ENCODE data around the gene ZNF622.
"Not testable (repeated sequence)": the region's sequence is repeated elsewhere in the genome, so short reads cannot be mapped to it uniquely, and the experiment has no call there.

Gene ZNF622

DNA sequence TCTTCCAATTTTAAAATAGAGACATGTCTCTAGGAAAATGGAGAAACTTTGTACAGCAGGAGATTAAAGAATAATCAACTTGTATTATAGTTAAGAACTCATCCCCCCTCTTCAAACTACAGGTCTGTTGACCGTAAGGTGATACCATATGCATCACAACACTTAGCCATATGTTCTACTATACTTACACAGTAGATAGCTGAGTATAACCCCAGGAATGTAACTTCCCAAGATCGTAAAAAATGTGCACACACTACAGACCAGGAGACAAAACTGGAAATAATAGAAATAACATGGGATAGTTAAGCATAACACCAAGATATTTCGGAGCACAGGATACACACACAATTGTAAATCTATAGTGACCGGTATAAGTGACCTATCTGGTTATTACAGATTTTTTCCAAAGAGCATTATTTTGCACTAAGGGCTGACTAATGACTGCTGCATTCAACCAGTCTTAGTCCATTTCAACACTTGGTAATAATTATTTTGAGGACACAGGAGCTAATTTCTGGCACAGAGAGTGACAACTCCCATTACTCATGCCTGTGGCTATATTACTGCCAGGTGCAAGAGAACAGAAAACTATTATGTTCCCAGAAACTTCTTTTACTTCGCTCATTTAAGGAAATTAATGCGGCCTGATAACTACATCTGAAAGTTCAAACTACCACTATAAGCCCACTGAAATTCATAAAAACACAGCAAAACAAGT is 15.4 kb upstream of the ZNF622 start:
- in situ Hi-C loops (cut with MboI; ENCODE audit: low sequenced_read_pairs) = no loop called here

GRCh38 chr5:16480144-16480543 is 14.5 kb upstream of the ZNF622 start:
- in situ Hi-C loops (cut with MboI; ENCODE audit: low sequenced_read_pairs) = no loop called here

- in situ Hi-C loops (cut with MboI; ENCODE audit: low sequenced_read_pairs) = no loop called here
Observed at GRCh38 chr5:16477541-16477940, 11.9 kb upstream of the ZNF622 start.

GRCh38 chr5:16476417-16476816 is 10.8 kb upstream of the ZNF622 start:
- in situ Hi-C loops (cut with MboI; ENCODE audit: low sequenced_read_pairs) = not testable (repeated sequence)

- in situ Hi-C loops (cut with MboI; ENCODE audit: low sequenced_read_pairs) = no loop called here
Observed at GRCh38 chr5:16471387-16471786, 5.8 kb upstream of the ZNF622 start.

- in situ Hi-C loops (cut with MboI; ENCODE audit: low sequenced_read_pairs) = no loop called here
Observed at GRCh38 chr5:16467363-16468219, 2.0 kb upstream of the ZNF622 start.

DNA sequence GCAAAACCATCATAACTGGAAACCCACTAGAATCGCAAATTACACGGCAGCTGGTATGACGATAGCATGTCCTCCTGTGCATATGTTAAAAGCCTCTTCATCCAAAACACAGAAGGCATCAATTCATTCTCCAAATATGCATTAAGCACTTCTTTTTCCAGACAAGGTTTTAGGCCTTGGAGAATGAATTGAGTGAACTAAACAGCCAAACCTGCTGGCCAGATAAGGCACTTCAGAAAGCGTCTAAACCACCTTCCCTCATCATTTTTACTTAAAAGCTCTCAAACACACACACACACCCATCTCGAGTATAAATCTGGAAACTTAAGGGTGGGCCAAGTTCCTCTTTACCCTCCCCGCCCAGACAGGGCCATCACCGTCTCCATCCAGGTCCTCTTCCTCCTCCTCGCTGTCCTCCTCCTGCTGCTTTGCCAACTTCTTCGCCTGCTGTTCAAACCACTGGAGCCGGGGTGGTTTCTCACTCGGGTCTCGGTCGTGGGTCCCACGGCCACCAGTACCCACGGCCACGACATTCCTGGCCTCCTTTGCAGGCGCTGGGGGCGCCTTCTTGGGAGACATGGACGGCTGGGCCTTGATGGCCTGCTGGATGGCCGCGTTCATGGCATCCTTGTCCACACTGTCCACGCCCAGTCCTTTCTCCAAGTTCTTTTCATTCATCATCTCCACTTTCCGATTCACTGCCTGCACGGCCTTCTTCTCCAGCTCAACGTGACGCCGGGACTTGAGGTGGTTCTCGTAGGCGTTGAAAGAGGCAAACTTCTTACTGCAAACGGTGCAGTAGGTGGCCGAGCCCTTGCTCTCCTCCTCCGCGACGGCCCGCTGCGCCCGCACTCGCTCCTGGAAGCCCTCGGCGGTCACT is 696 bp downstream of the ZNF622 start:
- in situ Hi-C loops (cut with MboI; ENCODE audit: low sequenced_read_pairs) = no loop called here

GRCh38 chr5:16464231-16464630 is 1.4 kb downstream of the ZNF622 start:
- in situ Hi-C loops (cut with MboI; ENCODE audit: low sequenced_read_pairs) = no loop called here

DNA sequence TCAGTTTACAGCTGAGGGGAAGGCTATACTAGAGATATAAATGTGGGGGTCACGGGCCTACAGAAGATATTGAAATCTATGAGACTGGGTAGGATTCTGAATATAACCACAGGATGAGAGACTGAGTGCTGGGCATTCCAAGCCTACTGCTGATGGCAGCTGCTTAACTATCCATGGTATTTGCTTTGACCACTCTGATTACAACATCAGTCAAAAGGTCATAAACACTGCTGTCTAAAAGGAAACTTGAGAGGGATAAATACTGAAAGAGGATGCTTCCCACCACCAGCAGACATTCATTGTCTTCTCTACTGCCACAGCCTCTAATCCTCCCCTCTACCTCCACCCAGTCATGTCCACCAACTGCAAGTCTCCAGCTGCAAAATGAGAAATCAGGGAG is 3.8 kb downstream of the ZNF622 start:
- in situ Hi-C loops (cut with MboI; ENCODE audit: low sequenced_read_pairs) = no loop called here

GRCh38 chr5:16461026-16461425 is 4.6 kb downstream of the ZNF622 start:
- in situ Hi-C loops (cut with MboI; ENCODE audit: low sequenced_read_pairs) = no loop called here

DNA sequence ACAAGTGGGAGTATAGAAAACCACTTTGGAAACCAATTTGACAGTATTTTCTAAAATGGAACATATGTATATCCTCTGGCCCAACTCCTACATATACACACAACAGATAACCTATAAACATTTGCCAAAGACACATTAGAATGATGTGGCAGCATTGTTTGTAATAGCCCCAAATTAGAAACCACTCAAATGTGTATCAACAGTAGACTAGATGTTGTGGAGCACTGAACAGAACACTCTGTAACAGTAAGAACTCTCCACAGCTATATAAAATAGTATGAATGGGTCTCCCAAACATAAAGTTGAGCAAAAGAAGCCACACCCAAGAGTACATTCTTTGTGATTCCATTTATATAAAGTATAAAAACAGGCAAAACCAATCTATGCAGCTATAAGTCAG is 6.1 kb downstream of the ZNF622 start:
- in situ Hi-C loops (cut with MboI; ENCODE audit: low sequenced_read_pairs) = no loop called here

- in situ Hi-C loops (cut with MboI; ENCODE audit: low sequenced_read_pairs) = no loop called here
Observed at GRCh38 chr5:16457853-16458252, 7.7 kb downstream of the ZNF622 start.

DNA sequence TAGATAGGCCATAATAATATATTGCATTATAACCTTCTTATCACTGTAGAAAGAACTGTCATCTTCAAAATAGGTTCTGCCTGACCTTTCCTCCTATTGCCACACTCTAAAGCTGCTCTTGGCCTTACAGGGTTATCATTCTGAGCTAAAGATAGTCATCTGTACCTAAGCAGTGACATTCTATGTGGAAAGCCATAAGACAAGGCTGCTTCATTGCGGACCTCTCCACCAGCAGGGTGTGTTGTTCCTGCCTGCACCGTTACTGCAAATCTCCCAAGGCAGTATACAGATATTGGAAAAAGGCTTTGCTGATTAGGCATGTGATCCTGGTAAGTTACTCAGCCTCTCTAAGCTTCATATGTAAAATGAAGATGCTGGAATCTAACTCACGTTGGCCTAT is 8.1 kb downstream of the ZNF622 start:
- in situ Hi-C loops (cut with MboI; ENCODE audit: low sequenced_read_pairs) = no loop called here

DNA sequence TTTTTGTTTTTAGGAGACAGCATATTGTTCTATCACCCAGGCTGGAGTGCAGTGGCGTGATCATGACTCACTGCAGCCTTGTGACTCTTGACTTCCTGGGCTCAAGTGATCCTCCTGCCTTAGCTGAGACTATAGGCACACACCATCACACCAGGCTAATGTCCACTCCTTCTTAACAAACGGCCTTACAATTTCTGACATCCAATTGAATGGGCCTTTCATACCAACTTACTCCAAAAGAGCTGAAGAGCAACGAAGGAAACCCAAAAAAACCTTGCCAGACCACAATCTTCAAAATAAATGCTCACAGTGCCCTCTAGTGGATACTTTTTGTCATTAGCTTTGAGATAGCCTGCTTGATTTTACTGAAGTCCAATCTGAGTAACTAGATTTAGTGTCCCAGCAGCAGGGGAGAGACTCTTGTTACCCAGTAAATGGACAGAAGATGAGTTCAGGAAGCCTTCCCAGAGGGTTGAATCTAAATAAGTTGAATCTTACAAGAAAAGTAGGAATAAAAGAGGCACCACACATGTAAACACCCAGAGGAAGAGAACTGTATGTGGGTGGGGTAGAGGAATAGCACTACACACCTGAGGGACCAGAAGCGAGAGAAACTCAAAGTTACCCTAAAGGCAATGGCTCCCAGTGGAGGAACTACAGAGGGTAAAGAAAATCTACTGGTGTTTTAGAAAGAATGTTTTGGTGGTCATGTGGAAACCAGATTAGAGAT is 9.3 kb downstream of the ZNF622 start:
- in situ Hi-C loops (cut with MboI; ENCODE audit: low sequenced_read_pairs) = no loop called here

DNA sequence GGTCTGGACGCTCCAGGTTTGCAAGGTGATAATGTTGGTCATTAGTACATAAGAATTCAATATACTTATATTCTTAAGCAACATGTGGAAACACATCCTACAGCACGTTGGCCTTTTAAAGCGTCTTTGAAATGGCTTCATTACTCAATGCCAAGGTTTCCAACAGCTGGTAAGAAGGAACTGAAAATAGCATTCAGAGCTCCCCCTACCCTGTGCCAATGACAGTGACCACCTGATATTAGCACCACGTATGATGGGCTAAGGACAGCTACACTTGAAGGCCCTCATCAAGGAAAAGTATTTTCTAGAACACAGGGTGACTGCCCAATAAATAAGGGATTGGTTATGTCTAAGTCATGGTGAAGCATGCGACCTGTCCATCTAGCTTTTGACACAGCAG is 9.9 kb downstream of the ZNF622 start:
- in situ Hi-C loops (cut with MboI; ENCODE audit: low sequenced_read_pairs) = no loop called here

DNA sequence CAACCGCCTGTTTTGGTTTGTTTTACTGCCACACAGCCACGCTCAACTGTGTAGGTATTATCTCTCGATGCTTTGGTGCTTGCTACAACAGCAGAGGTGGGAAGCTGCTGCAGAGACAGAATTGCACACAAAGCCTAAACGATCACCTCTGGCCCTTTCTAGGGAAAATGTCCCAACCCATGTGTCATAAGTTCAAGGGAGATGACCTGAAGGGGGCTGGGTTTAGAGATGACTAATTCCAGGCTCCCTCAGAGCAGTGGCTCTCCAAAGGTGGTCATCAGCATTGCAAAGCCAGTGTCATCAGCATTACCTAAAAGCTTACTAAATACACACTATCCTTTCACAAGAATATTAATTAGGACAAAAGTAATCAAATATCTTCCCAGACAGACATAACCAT is 10.9 kb downstream of the ZNF622 start:
- in situ Hi-C loops (cut with MboI; ENCODE audit: low sequenced_read_pairs) = no loop called here

DNA sequence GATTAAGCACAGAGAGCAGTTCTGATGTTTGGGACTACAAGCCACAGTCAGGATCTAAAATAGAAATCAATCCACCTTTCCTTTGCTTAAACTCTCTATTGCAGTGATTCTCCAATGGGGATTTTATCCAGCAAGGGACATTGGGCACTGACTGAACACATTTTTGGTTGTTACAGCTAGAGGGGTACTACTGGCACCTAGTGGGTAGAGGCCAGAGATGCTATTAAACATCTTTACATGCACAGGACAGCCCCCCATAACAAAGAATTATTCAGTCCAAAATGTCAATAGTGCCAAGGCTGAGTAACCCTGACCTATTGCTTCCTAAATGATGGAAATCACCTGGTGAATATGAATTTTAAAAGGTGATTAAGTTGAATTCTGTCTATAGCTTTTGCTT is 12.0 kb downstream of the ZNF622 start:
- in situ Hi-C loops (cut with MboI; ENCODE audit: low sequenced_read_pairs) = no loop called here

DNA sequence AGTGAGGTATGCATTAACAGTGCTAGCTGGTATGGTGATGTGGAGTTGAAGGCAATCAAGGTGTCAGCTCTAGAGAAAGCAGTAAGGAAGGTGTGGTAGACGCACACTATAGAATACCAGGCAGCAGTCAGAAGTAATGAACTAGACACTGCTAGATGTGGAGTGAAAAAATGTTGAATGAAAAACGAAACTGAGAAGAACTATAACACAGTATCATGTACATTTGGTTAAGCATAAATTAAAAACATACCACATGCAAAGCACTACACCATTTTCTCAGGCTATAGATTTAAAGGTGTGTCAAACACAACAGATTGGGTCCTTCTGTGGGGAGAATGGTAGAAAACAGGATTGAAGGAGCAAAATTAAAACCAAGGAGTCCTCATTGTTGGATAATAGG is 15.4 kb downstream of the ZNF622 start:
- in situ Hi-C loops (cut with MboI; ENCODE audit: low sequenced_read_pairs) = no loop called here

- in situ Hi-C loops (cut with MboI; ENCODE audit: low sequenced_read_pairs) = no loop called here
Observed at GRCh38 chr5:16446993-16447392, 18.6 kb downstream of the ZNF622 start.

- in situ Hi-C loops (cut with MboI; ENCODE audit: low sequenced_read_pairs) = no loop called here
Observed at GRCh38 chr5:16437977-16438376, 27.6 kb downstream of the ZNF622 start.
